ENCODE measurements around the gene KRTAP9-4.

GRCh38 chr17:41230094-41230493, 19.4 kb upstream of the KRTAP9-4 start:
- TF ChIP-seq CTCF (conservative IDR thresholded peaks at IDR 0.05; ENCODE audit: low read depth, low read length) (no peak), EZH2phosphoT487 (IDR thresholded peaks at IDR 0.05; ENCODE audit: borderline replicate concordance, low read length) (no peak)

Data from PC-3 (cell line).